OCI-LY1 (cell line): Measurements from ENCODE around the gene BCL11A.

ENCODE experiments used
- CTCF ChIP-seq: fragments of 200-600 bp; sonication (generic), shearing (Covaris generic); IDR thresholded peaks from 2 replicates; pipeline ENCODE4 v1.5.1; 2017; ENCODE audit warnings: mild to moderate bottlenecking, antibody characterized with exemption, low read length, moderate library complexity, mixed read lengths
- EZH2 ChIP-seq: fragments of 200-600 bp; sonication (generic), shearing (Covaris generic); IDR thresholded peaks from 2 replicates; pipeline ENCODE4 v1.8.0; 2017; ENCODE audit warnings: borderline replicate concordance, mixed run types, mild to moderate bottlenecking, antibody characterized with exemption, low read length, moderate library complexity, mixed read lengths

- TF ChIP-seq CTCF (no peak), EZH2 (no peak)
These were observed 66.9 kb downstream of the BCL11A start for GRCh38 chr2:60486551-60486950.
